CD4-positive, alpha-beta memory T cell (primary cell): ENCODE results near the gene EHD3. TPM values are rescaled to one million over a fixed set of nuclear protein-coding genes. Genes with fewer than 3 reads are reported as not detected.

ENCODE experiments used
- CTCF ChIA-PET: fragments of 350-600 bp; sonication (Branson Sonifier 250); formaldehyde crosslinking; loops from one replicate; lab custom pipeline; 2021; ENCODE audit warnings: inconsistent platforms; ENCODE audit not compliant: partially characterized antibody; lab: Charles Lee
- POLR2A ChIA-PET: fragments of 350-600 bp; sonication (Branson Sonifier 250); formaldehyde crosslinking; loops from one replicate; lab custom pipeline; 2021; ENCODE audit not compliant: partially characterized antibody; lab: Charles Lee
- DNase-seq, 5 donors: peaks; one replicate each; pipeline versions ENCODE4 v3.0.0 to v3.0.0-alpha.2; 2020 to 2022; ENCODE audit warnings: mixed read lengths in 1 of 5
- H3K27ac ChIP-seq: one replicate; pipeline ENCODE4 v1.7.0; 2013; ENCODE audit warnings: low read depth, low read length
- H3K27me3 ChIP-seq: 2 replicates; pipeline ENCODE4 v1.7.0; 2013; ENCODE audit warnings: mild to moderate bottlenecking, low read length, moderate library complexity; ENCODE audit not compliant: insufficient read depth
- H3K36me3 ChIP-seq: 2 replicates; pipeline ENCODE4 v1.7.0; 2013; ENCODE audit warnings: mild to moderate bottlenecking, low read length, moderate library complexity; ENCODE audit not compliant: insufficient read depth
- H3K4me1 ChIP-seq: 2 replicates; pipeline ENCODE4 v1.7.0; 2013; ENCODE audit warnings: mild to moderate bottlenecking, low read length, moderate library complexity; ENCODE audit not compliant: insufficient read depth
- H3K4me3 ChIP-seq, 2 donors: one replicate each; pipeline ENCODE4 v1.7.0; 2013; ENCODE audit warnings: low read length in 2 of 2, mild to moderate bottlenecking in 1 of 2
- H3K9me3 ChIP-seq, 2 donors: one replicate each; pipeline ENCODE4 v1.7.0; 2013; ENCODE audit warnings: low read length in 2 of 2, control low read depth in 1 of 2; ENCODE audit not compliant: control insufficient read depth in 1 of 2
- H3K27ac Mint-ChIP-seq, 7 donors: one replicate each; pipeline ENCODE4 v1.8.0; 2020 to 2021; ENCODE audit warnings: mixed read lengths in 7 of 7, mild to moderate bottlenecking in 6 of 7, inconsistent platforms in 3 of 7, moderate library complexity in 3 of 7
- H3K27me3 Mint-ChIP-seq, 2 donors: one replicate each; pipeline ENCODE4 v1.8.0; 2020 to 2021; ENCODE audit warnings: mixed read lengths in 2 of 2
- H3K36me3 Mint-ChIP-seq, 2 donors: one replicate each; pipeline ENCODE4 v1.8.0; 2020 to 2021; ENCODE audit warnings: mixed read lengths in 2 of 2, inconsistent platforms in 1 of 2, mild to moderate bottlenecking in 1 of 2
- H3K4me1 Mint-ChIP-seq, 4 donors: one replicate each; pipeline ENCODE4 v1.8.0; 2020 to 2021; ENCODE audit warnings: mixed read lengths in 4 of 4, mild to moderate bottlenecking in 1 of 4
- H3K4me3 Mint-ChIP-seq, 8 donors: one replicate each; pipeline ENCODE4 v1.8.0; 2020 to 2021; ENCODE audit warnings: mixed read lengths in 8 of 8, mild to moderate bottlenecking in 7 of 8, moderate library complexity in 6 of 8, inconsistent platforms in 3 of 8
- H3K9me3 Mint-ChIP-seq, 8 donors: one replicate each; pipeline ENCODE4 v1.8.0; 2020 to 2021; ENCODE audit warnings: mixed read lengths in 8 of 8, mild to moderate bottlenecking in 5 of 8, inconsistent platforms in 3 of 8, moderate library complexity in 1 of 8
- intact Hi-C: fragments of 100-400 bp; cut with micrococcal nuclease; formaldehyde crosslinking; loops from one replicate; pipeline ENCODE4 v1.15.1; 2023
- polyA plus RNA-seq, 2 donors: library from polyadenylated mRNA; unstranded; fragments of 300-500 nt; fragmentation: Illumina TruSeq; gene quantifications; one replicate each; pipeline ENCODE4 v1.2.3, GENCODE V29; 2021
- total RNA-seq, 2 experiments: library from RNA; stranded (reverse); gene quantifications; one replicate each; pipeline ENCODE4 v1.2.3, GENCODE V29; 2021

The EHD3 gene
- 1 to 10 TPM; 4.0 to 4.4 TPM for total RNA-seq
- 1 to 10 TPM; 2.3 to 4.3 TPM for polyA plus RNA-seq

DNA sequence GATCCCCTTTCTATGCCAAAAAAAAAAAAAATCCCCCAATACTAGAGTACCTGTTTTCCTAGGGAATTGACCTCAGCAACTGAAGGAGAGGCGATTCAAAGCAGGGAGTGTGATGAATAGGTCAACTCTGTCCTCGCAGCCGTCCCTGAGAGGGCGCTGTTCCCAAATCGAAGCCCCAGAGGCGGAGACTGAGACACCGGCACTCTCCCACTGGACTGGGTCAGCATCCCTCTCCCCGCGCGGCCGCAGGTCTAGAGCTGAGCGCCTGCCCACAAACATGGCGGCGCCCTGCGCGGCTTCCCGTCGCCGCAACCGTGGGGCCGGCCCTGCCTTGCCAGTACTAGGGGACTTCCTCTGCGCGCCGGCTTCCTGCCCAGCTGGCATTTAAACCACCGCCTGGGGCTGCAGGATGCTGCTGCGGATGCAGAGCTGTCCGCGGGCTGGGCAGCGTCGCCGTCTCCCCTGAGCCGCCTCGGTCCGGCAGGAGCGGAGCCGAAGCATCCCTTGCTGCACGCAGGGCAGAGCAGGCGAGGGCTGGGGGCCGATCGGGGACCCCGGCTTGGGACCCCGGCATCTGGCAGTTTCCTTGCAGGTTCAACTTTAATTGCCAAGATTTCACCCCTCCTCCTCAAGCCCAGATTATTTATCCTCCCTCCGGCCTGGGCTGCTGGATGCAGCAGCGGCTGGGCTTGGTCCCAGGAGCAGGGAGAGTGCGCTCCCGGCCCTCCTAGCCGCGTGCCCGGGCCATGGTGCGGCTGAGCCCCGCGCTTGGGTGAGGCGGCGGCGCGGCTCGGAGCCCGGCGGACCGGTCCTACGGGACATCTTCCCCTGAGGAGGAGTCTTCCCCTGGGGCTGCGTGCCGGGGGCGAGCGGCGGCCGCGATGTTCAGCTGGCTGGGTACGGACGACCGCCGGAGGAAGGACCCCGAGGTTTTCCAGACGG lies at the start of gene EHD3:
EHD3 (plus strand) TSS at position 412 of the 942 bp plus-strand sequence; CDS start at position 882, 470 bp downstream.
- no peaks in the 10 kb centered on the region for H3K36me3 Mint-ChIP-seq
- POLR2A ChIA-PET: interaction anchor here (1.2 to 1.6 kb wide), 2 partner anchors 91 to 1087 kb away, joined by 3 to 9 read pairs; partner anchors contain the start of gene YPEL5
- Histone ChIP-seq H3K36me3 (no peaks in the 10 kb centered on the region), H3K4me3 (peak within 1 kb of the TSS; percentile 49 to 66), H3K4me1 (peaks cover 22% of the 10 kb centered on the region), H3K9me3 (no peaks in the 10 kb centered on the region), H3K27ac (peak within 1 kb of the TSS; percentile 23), H3K27me3 (peaks cover 6% of the 10 kb centered on the region)
- H3K9me3 Mint-ChIP-seq: no peaks in the 10 kb centered on the region
- peak; percentile 63 to 74 (median 70) for DNase-seq
- peaks cover 0 to 1% of the 10 kb centered on the region in 2 donors for H3K27me3 Mint-ChIP-seq
- CTCF ChIA-PET: interaction anchor here (0.6 to 1.8 kb wide), 7 partner anchors 10 to 1088 kb away, joined by 3 to 6 read pairs (median 5); no protein-coding TSS in a partner anchor
- peak within 1 kb of the TSS in 6 of 7 donors; percentile 7 to 87 (median 77) for H3K27ac Mint-ChIP-seq
- peak within 1 kb of the TSS; percentile 81 to 87 (median 83) for H3K4me3 Mint-ChIP-seq
- peaks cover 17 to 36% (median 25%) of the 10 kb centered on the region in 4 donors for H3K4me1 Mint-ChIP-seq
- intact Hi-C loops: loop anchor here (1.0 kb wide), 2 partner anchors 99 to 523 kb away; no protein-coding TSS in a partner anchor

DNA sequence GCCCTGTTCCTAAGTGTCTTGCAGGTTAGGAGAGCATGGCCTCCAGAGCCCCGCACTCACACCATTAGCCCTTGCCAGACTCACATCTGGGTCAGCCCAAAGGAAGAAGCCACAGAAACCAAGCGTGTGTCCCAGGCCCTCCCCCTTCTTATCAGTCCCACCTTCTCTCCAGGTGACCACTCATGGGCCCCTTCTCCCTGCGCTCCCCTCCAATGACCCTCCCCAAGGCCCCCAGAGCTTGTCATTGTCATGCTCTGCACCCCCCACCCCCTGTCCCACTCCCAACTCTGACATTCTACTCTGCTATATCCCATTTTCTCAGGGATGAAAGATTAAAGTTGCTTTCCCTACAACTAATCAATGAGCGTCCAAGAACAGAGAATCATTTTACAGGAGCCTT lies 46.8 kb upstream of the EHD3 start:
- Mint-ChIP-seq H3K4me1 (no peaks in the 10 kb centered on the region), H3K4me3 (no peak overlapping the region), H3K27ac (no peak overlapping the region), H3K36me3 (peaks cover 0 to 4% of the 10 kb centered on the region in 2 donors), H3K9me3 (peaks cover 0 to 8% (median 0%) of the 10 kb centered on the region in 8 donors), H3K27me3 (peaks cover 0 to 3% of the 10 kb centered on the region in 2 donors)
- Histone ChIP-seq H3K27ac (no peak overlapping the region), H3K9me3 (no peaks in the 10 kb centered on the region), H3K4me3 (no peak overlapping the region), H3K36me3 (no peaks in the 10 kb centered on the region), H3K4me1 (no peaks in the 10 kb centered on the region), H3K27me3 (no peaks in the 10 kb centered on the region)
- POLR2A ChIA-PET: no interaction called here
- intact Hi-C loops: no loop called here
- CTCF ChIA-PET: interaction anchor here (1.1 kb wide), 1 partner anchor 476 kb away, joined by 3 read pairs; no protein-coding TSS in a partner anchor
- DNase-seq: no peak

DNA sequence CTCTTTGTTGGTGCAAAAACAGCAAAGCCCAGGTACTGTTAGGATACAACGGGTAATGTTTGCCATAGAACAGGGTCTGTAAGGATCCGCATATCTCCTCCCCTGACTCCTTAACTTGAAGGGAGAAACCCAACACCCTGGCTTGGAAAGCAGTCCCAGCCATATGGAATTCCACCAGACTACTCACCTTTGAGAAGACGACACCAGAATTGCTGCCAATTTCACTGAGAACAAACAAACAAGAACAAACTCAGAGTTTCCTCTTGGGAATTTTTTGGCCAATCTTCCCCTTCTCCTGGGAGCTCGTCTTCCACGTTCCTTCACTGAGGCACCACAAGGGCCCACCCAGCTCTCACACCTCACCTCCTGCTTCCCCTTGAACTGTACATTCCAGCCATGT lies 45.8 kb upstream of the EHD3 start:
- H3K27me3 ChIP-seq: no peaks in the 10 kb centered on the region
- CTCF ChIA-PET: interaction anchor here (1.1 kb wide), 1 partner anchor 477 kb away, joined by 3 read pairs; no protein-coding TSS in a partner anchor
- Mint-ChIP-seq H3K4me1 (no peaks in the 10 kb centered on the region), H3K36me3 (peaks cover 0 to 4% of the 10 kb centered on the region in 2 donors), H3K27me3 (peaks cover 0 to 3% of the 10 kb centered on the region in 2 donors), H3K27ac (no peak overlapping the region), H3K4me3 (no peak overlapping the region), H3K9me3 (peaks cover 0 to 8% (median 0%) of the 10 kb centered on the region in 8 donors)
- POLR2A ChIA-PET: no interaction called here
- no peak overlapping the region for H3K4me3 ChIP-seq
- no peak for DNase-seq
- no peaks in the 10 kb centered on the region for H3K9me3 ChIP-seq
- H3K4me1 ChIP-seq: no peaks in the 10 kb centered on the region
- H3K36me3 ChIP-seq: no peaks in the 10 kb centered on the region
- intact Hi-C loops: no loop called here
- H3K27ac ChIP-seq: no peak overlapping the region

DNA sequence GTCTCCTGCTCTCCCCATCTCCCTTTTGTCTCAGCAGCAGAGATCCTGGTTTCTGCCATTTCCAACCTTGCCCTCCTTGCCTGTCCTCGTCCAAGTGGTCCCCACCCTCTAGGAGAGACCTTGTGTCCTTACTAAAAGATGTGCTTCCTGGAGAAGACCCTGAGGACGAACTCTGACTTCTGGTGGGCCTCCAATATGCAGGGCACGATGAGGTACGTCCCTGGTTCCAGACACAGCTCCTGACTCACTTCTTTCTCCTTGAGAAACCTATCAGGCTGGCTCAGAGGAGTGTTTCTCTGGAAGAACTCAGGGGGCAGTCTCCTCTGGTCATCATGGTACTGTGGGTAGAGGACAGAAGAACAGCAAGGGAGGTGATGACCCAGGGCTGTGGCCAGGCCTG lies 44.8 kb upstream of the EHD3 start:
- POLR2A ChIA-PET: no interaction called here

DNA sequence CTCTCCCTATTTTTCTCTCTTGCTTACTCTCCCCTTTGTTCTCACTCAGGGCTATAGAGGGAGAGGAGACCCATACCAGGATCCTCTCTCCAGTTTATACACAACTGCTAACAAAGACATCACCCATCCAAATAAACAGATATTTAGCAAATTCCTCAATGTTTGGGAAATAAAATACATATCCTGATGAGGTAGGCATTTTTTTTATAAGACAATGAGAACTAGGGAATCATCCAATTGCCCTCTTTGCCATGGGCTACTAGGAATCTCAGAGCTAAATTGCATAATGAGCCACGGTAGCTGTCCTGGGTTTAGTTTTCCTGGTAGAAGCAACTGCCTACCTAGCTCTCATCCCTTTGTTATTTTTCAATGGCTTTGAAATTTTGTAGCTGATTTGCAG lies 43.8 kb upstream of the EHD3 start:
- Mint-ChIP-seq H3K4me3 (no peak overlapping the region), H3K4me1 (no peaks in the 10 kb centered on the region), H3K27me3 (peaks cover 0 to 3% of the 10 kb centered on the region in 2 donors), H3K36me3 (no peaks in the 10 kb centered on the region), H3K9me3 (peaks cover 0 to 2% (median 0%) of the 10 kb centered on the region in 8 donors), H3K27ac (no peak overlapping the region)
- H3K36me3 ChIP-seq: no peaks in the 10 kb centered on the region
- no peak overlapping the region for H3K27ac ChIP-seq
- POLR2A ChIA-PET: no interaction called here
- H3K4me1 ChIP-seq: no peaks in the 10 kb centered on the region
- no peak overlapping the region for H3K4me3 ChIP-seq
- intact Hi-C loops: no loop called here
- no peak for DNase-seq
- CTCF ChIA-PET: no interaction called here
- H3K27me3 ChIP-seq: no peaks in the 10 kb centered on the region
- no peaks in the 10 kb centered on the region for H3K9me3 ChIP-seq

More for the DNA sequence above, 44.8 kb upstream of the EHD3 start:
- Mint-ChIP-seq H3K27me3 (peaks cover 0 to 3% of the 10 kb centered on the region in 2 donors), H3K9me3 (peaks cover 0 to 6% (median 0%) of the 10 kb centered on the region in 8 donors), H3K4me3 (no peak overlapping the region), H3K4me1 (no peaks in the 10 kb centered on the region), H3K27ac (no peak overlapping the region), H3K36me3 (peaks cover 0 to 4% of the 10 kb centered on the region in 2 donors)
- H3K36me3 ChIP-seq: no peaks in the 10 kb centered on the region
- H3K27ac ChIP-seq: no peak overlapping the region
- no peaks in the 10 kb centered on the region for H3K9me3 ChIP-seq
- H3K4me3 ChIP-seq: no peak overlapping the region
- intact Hi-C loops: no loop called here
- H3K4me1 ChIP-seq: no peaks in the 10 kb centered on the region
- CTCF ChIA-PET: no interaction called here
- no peak for DNase-seq
- H3K27me3 ChIP-seq: no peaks in the 10 kb centered on the region

DNA sequence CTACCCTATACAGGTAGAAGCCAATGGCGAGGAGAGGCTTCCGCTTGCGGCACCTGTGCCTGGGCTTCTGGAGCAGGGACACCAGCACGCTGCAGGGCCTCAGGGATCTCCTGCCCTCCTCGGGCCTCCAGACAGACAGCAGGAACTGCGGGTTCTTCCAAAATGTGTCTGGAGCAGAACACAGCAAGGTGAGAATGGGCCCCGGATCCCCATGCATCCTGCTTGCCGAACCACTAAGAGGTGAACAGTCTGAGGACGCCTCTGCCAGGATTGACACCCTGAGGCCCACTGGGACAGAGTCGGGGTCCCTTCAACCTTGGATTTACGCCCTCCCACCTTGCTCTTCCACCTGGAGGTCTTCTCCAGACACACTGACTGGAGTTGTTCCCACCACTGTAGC lies 42.0 kb upstream of the EHD3 start:
- no peaks in the 10 kb centered on the region for H3K27me3 ChIP-seq
- no peaks in the 10 kb centered on the region for H3K4me1 ChIP-seq
- no peaks in the 10 kb centered on the region for H3K9me3 Mint-ChIP-seq
- CTCF ChIA-PET: interaction anchor here (1.3 kb wide), 1 partner anchor 22 kb away, joined by 5 read pairs; no protein-coding TSS in a partner anchor
- H3K9me3 ChIP-seq: no peaks in the 10 kb centered on the region
- no peaks in the 10 kb centered on the region for H3K36me3 ChIP-seq
- POLR2A ChIA-PET: no interaction called here
- H3K4me3 Mint-ChIP-seq: no peak overlapping the region
- intact Hi-C loops: no loop called here
- no peak overlapping the region for H3K27ac Mint-ChIP-seq
- peaks cover 0 to 2% of the 10 kb centered on the region in 2 donors for H3K27me3 Mint-ChIP-seq
- H3K27ac ChIP-seq: no peak overlapping the region
- H3K4me3 ChIP-seq: no peak overlapping the region
- H3K36me3 Mint-ChIP-seq: no peaks in the 10 kb centered on the region
- H3K4me1 Mint-ChIP-seq: no peaks in the 10 kb centered on the region
- DNase-seq: no peak

DNA sequence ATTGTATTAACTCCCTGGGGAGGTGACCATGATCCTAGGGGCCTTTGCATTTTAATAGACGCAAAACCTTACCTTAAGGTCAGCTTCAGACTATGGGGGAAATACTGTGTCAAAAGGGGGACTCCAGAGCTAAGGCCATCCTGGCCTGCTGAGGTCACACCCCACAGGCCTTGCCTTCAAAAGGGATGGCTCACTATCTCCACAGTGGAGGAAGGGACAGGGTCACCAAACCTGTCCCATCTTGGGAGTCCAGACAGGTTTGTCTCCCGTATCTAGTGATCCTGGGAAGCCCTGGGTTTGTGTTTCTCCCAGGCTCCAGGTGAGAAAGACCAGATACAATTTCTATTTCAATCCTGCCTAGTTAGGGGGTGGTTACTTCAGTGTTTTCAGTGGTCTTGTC lies 41.6 kb upstream of the EHD3 start:
- H3K4me3 ChIP-seq: no peak overlapping the region
- ChIA-PET POLR2A (no interaction called here), CTCF (no interaction called here)
- Mint-ChIP-seq H3K36me3 (no peaks in the 10 kb centered on the region), H3K27ac (no peak overlapping the region), H3K9me3 (no peaks in the 10 kb centered on the region), H3K27me3 (peaks cover 0 to 2% of the 10 kb centered on the region in 2 donors), H3K4me3 (no peak overlapping the region), H3K4me1 (no peaks in the 10 kb centered on the region)
- H3K27ac ChIP-seq: no peak overlapping the region
- no peaks in the 10 kb centered on the region for H3K9me3 ChIP-seq
- intact Hi-C loops: no loop called here
- no peak for DNase-seq
- no peaks in the 10 kb centered on the region for H3K27me3 ChIP-seq
- H3K36me3 ChIP-seq: no peaks in the 10 kb centered on the region
- no peaks in the 10 kb centered on the region for H3K4me1 ChIP-seq
